Endothelial cell of umbilical vein (primary cell): Measurements from ENCODE around the gene SLC50A1.
A peak's percentile ranks its signal among the peaks of the same experiment; 100 is the strongest.

Experiments
- CTCF ChIP-seq, 2 donors: IDR thresholded peaks; 1 replicate in 1 of 2; 2 replicates in 1 of 2; pipeline ENCODE4 v1.5.1; 2011; ENCODE audit warnings: low read length in 2 of 2, mild to moderate bottlenecking in 2 of 2, moderate library complexity in 2 of 2, control low read depth in 1 of 2, inconsistent platforms in 1 of 2, low read depth in 1 of 2; ENCODE audit not compliant: insufficient read depth in 1 of 2; ENCODE audit errors: extremely low read depth in 1 of 2
- EZH2 ChIP-seq: IDR thresholded peaks from 2 replicates; pipeline ENCODE4 v1.6.1; 2012; ENCODE audit warnings: borderline replicate concordance, low read depth, mild to moderate bottlenecking, moderate library complexity, low read length, inconsistent platforms; ENCODE audit not compliant: severe bottlenecking
- GATA2 ChIP-seq: IDR thresholded peaks from 2 replicates; pipeline ENCODE4 v1.7.0; 2011; ENCODE audit warnings: low read depth, mild to moderate bottlenecking, moderate library complexity, mixed read lengths, low read length; ENCODE audit not compliant: insufficient read length, insufficient read depth
- MYC ChIP-seq: IDR thresholded peaks from one replicate; pipeline ENCODE4 v1.6.1; 2011; ENCODE audit warnings: mild to moderate bottlenecking, low read depth, low read length
- POLR2A ChIP-seq: IDR thresholded peaks from 2 replicates; pipeline ENCODE4 v1.6.1; 2012; ENCODE audit warnings: low read depth, mild to moderate bottlenecking, control low read depth, low read length
- POLR2AphosphoS5 ChIP-seq: IDR thresholded peaks from 2 replicates; pipeline ENCODE4 v1.6.1; 2012; ENCODE audit warnings: low read depth, mild to moderate bottlenecking, control low read depth, low read length, moderate library complexity; ENCODE audit not compliant: insufficient read depth

DNA sequence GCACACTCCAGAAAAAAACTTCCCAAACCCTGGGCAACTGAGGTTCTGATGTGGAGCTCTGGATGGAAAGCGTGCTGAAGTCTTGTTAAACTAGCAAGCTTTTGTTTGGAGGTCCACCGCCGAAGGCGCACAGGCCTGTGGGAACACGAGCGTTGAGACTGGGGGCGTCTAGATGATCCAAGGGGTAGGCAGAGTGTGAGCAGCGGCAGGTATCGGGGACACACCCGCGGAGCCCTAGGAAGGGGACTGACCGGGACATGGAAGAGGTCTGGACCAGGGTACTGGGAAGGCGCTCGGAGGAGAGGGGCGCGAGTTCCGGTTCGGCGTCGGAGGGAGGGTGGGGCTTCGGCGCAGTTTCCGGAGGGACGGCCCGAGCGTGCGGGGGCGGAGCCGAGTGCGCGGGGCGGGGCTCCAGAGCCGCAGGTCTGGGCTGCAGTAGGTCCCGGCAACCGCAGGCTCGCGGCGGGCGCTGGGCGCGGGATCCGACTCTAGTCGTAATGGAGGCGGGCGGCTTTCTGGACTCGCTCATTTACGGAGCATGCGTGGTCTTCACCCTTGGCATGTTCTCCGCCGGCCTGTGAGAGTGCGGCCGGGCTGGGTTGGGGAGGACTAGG, at the start of gene SLC50A1:
- TF ChIP-seq POLR2AphosphoS5, result peak; percentile 93
- peak in 1 of 2 donors; percentile 32 for TF ChIP-seq CTCF (IDR thresholded peaks at IDR 0.05; ENCODE audit: extremely low read depth in 1 of 2, insufficient read depth in 1 of 2, low read depth in 1 of 2, low read length in 2 of 2)
- TF ChIP-seq POLR2A, result peak; percentile 93
- no peak for TF ChIP-seq EZH2
- no peak for TF ChIP-seq MYC
- TF ChIP-seq GATA2, result no peak
